Peyer's patch (tissue), 4 donors: ENCODE measurements around the gene PLXNC1.

Experiments
- POLR2A ChIP-seq, 2 donors: fragments of 450-650 bp; IDR thresholded peaks; one replicate each; pipeline ENCODE4 v1.5.1; 2017; ENCODE audit warnings: antibody characterized with exemption in 2 of 2, mild to moderate bottlenecking in 2 of 2, moderate library complexity in 2 of 2
- TF ChIP-seq, protein P1 (sequence below), 6 experiments: fragments of 450-650 bp in 4 of 6; fragments of 200-600 bp in 2 of 6; sonication (generic) in 1 of 6; IDR thresholded peaks; one replicate each; pipeline ENCODE4 v1.5.1; 2017 to 2019; ENCODE audit warnings: antibody characterized with exemption in 6 of 6, mild to moderate bottlenecking in 3 of 6, moderate library complexity in 1 of 6

DNA sequence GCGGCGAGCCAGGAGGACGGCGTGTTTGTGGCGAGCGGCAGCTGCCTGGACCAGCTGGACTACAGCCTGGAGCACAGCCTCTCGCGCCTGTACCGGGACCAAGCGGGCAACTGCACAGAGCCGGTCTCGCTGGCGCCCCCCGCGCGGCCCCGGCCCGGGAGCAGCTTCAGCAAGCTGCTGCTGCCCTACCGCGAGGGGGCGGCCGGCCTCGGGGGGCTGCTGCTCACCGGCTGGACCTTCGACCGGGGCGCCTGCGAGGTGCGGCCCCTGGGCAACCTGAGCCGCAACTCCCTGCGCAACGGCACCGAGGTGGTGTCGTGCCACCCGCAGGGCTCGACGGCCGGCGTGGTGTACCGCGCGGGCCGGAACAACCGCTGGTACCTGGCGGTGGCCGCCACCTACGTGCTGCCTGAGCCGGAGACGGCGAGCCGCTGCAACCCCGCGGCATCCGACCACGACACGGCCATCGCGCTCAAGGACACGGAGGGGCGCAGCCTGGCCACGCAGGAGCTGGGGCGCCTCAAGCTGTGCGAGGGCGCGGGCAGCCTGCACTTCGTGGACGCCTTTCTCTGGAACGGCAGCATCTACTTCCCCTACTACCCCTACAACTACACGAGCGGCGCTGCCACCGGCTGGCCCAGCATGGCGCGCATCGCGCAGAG is 873 bp downstream of the PLXNC1 start:
- TF ChIP-seq, protein P1, sequence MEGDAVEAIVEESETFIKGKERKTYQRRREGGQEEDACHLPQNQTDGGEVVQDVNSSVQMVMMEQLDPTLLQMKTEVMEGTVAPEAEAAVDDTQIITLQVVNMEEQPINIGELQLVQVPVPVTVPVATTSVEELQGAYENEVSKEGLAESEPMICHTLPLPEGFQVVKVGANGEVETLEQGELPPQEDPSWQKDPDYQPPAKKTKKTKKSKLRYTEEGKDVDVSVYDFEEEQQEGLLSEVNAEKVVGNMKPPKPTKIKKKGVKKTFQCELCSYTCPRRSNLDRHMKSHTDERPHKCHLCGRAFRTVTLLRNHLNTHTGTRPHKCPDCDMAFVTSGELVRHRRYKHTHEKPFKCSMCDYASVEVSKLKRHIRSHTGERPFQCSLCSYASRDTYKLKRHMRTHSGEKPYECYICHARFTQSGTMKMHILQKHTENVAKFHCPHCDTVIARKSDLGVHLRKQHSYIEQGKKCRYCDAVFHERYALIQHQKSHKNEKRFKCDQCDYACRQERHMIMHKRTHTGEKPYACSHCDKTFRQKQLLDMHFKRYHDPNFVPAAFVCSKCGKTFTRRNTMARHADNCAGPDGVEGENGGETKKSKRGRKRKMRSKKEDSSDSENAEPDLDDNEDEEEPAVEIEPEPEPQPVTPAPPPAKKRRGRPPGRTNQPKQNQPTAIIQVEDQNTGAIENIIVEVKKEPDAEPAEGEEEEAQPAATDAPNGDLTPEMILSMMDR (IDR thresholded peaks at IDR 0.05), result peak; percentile 10 to 35 (median 24)
- no peak for TF ChIP-seq POLR2A (IDR thresholded peaks at IDR 0.05)
